ENCODE measurements around the gene ZNF341. TPM values are rescaled to one million over a fixed set of nuclear protein-coding genes. Genes with fewer than 3 reads are reported as not detected.

Gene ZNF341
- total and polyA plus RNA-seq, 9 of the 15 experiments (the other 6 are each of a cell fraction or from before 2014, with no cell fraction given) = 0.08 to 2.6 (median 1.0) TPM

- TF ChIP-seq TAF1 (IDR thresholded peaks at IDR 0.05; ENCODE audit: control insufficient read depth, extremely low read depth, insufficient read depth, low read length, severe bottlenecking) (no peak), SRSF7 (optimal IDR thresholded peaks at IDR 0.05; ENCODE audit: low read depth, low read length) (no peak), SPI1 (IDR thresholded peaks at IDR 0.05; ENCODE audit: borderline replicate concordance, low read depth, low read length) (peak; percentile 14; the same call in 1 of the 2 replicates), ZNF12 (CRISPR knock-in tag; IDR thresholded peaks at IDR 0.05) (no peak), ZHX1 (conservative IDR thresholded peaks at IDR 0.05; ENCODE audit: low read length) (no peak), FOS (IDR thresholded peaks at IDR 0.05; ENCODE audit: extremely low read depth, insufficient read length) (no peak), RBM25 (IDR thresholded peaks at IDR 0.05; ENCODE audit: low read depth, low read length, severe bottlenecking) (no peak), MEF2D (tag; conservative IDR thresholded peaks at IDR 0.05; ENCODE audit: low read depth) (no peak), MITF (IDR thresholded peaks at IDR 0.05) (no peak), HNRNPH1 (optimal IDR thresholded peaks at IDR 0.05; ENCODE audit: low read depth, low read length) (no peak), CTBP1 (IDR thresholded peaks at IDR 0.05; ENCODE audit: borderline replicate concordance) (0 out of 2 replicates have a peak, but pooled peaks have one; percentile 15), AFF4 (CRISPR knock-in tag; IDR thresholded peaks at IDR 0.05) (no peak), DMBX1 (CRISPR knock-in tag; IDR thresholded peaks at IDR 0.05; ENCODE audit: borderline replicate concordance) (no peak), RUNX1 (IDR thresholded peaks at IDR 0.05; ENCODE audit: low read depth) (no peak), TEAD1 (CRISPR knock-in tag; IDR thresholded peaks at IDR 0.05) (0 out of 4 replicates have a peak, but pooled peaks of 1 of the 2 experiments have one; percentile 19), JUN (IDR thresholded peaks at IDR 0.05; ENCODE audit: borderline replicate concordance, low read depth, low read length) (no peak), JUN (CRISPR knock-in tag; IDR thresholded peaks at IDR 0.05; ENCODE audit: borderline replicate concordance) (no peak), MXI1 (IDR thresholded peaks at IDR 0.05; ENCODE audit: low read depth, low read length) (no peak), CREB1 (IDR thresholded peaks at IDR 0.05) (no peak), CREB1 (CRISPR knock-in tag; IDR thresholded peaks at IDR 0.05) (no peak), CREM (IDR thresholded peaks at IDR 0.05; ENCODE audit: low read depth) (peak; percentile 46)
Measured at GRCh38 chr20:33685328-33686099, 46.3 kb upstream of the ZNF341 start (continued).

Data from K562 (cell line).